CD14-positive monocyte (primary cell): ENCODE results near the gene SYT2. TPM values are rescaled to one million over a fixed set of nuclear protein-coding genes. Genes with fewer than 3 reads are reported as not detected.
"Not testable (repeated sequence)": the region's sequence is repeated elsewhere in the genome, so short reads cannot be mapped to it uniquely, and the experiment has no call there.

Source experiments
- DNase-seq, 3 donors: peaks; one replicate each; pipeline ENCODE4 v3.0.0-alpha.2; 2011 to 2022
- H2AFZ ChIP-seq: 2 replicates; pipeline ENCODE4 v1.6.0; 2012; ENCODE audit warnings: mild to moderate bottlenecking, low read depth, low read length, inconsistent platforms; ENCODE audit not compliant: insufficient read depth, poor library complexity, severe bottlenecking
- H3K27ac ChIP-seq, 2 donors: 1 replicate in 1 of 2; 2 replicates in 1 of 2; pipeline ENCODE4 v1.5.1; 2012 to 2013; ENCODE audit warnings: low read length in 2 of 2, control low read depth in 1 of 2, inconsistent platforms in 1 of 2, low read depth in 1 of 2, mild to moderate bottlenecking in 1 of 2
- H3K27me3 ChIP-seq, 2 donors: one replicate each; pipeline versions ENCODE4 v1.6.0 to v1.6.1; 2011 to 2013; ENCODE audit warnings: low read length in 2 of 2; ENCODE audit not compliant: control insufficient read depth in 2 of 2, insufficient read depth in 2 of 2
- H3K36me3 ChIP-seq, 2 donors: replicated peaks in 1 of 2; 1 replicate in 1 of 2; 2 replicates in 1 of 2; pipeline versions ENCODE4 v1.5.1 to v1.6.1; 2012 to 2013; ENCODE audit warnings: low read length in 2 of 2, control low read depth in 1 of 2, inconsistent platforms in 1 of 2, mild to moderate bottlenecking in 1 of 2; ENCODE audit not compliant: insufficient read depth in 2 of 2, control insufficient read depth in 1 of 2
- H3K4me1 ChIP-seq, 2 donors: 1 replicate in 1 of 2; 2 replicates in 1 of 2; pipeline versions ENCODE4 v1.5.1 to v1.6.1; 2012 to 2013; ENCODE audit warnings: low read length in 2 of 2, control low read depth in 1 of 2, inconsistent platforms in 1 of 2, mild to moderate bottlenecking in 1 of 2, moderate library complexity in 1 of 2; ENCODE audit not compliant: insufficient read depth in 2 of 2, control insufficient read depth in 1 of 2
- H3K4me2 ChIP-seq: replicated peaks from 2 replicates; pipeline ENCODE3; 2012; ENCODE audit warnings: low read length, moderate library complexity, mild to moderate bottlenecking; ENCODE audit not compliant: poor library complexity, severe bottlenecking; ENCODE audit errors: extremely low read depth
- H3K4me3 ChIP-seq, 3 experiments: fragments of 200-600 bp in 1 of 3; sonication (generic) in 1 of 3; replicated peaks in 1 of 3; 1 replicate in 2 of 3; 2 replicates in 1 of 3; pipeline ENCODE4 v1.5.1; 2011 to 2013; ENCODE audit warnings: low read length in 3 of 3, mild to moderate bottlenecking in 3 of 3, control low read depth in 2 of 3, low read depth in 2 of 3, inconsistent platforms in 1 of 3, moderate library complexity in 1 of 3
- H3K79me2 ChIP-seq: 2 replicates; pipeline ENCODE4 v1.6.0; 2012; ENCODE audit warnings: mild to moderate bottlenecking, control low read depth, inconsistent platforms, low read length, moderate library complexity; ENCODE audit not compliant: insufficient read depth
- H3K9ac ChIP-seq: 2 replicates; pipeline ENCODE4 v1.6.0; 2017; ENCODE audit warnings: low read length, mild to moderate bottlenecking; ENCODE audit not compliant: insufficient read depth, poor library complexity, severe bottlenecking
- H3K9me3 ChIP-seq, 2 donors: replicated peaks in 1 of 2; 1 replicate in 1 of 2; 2 replicates in 1 of 2; pipeline versions ENCODE4 v1.5.1 to v1.6.1; 2012 to 2013; ENCODE audit warnings: low read length in 2 of 2, control low read depth in 1 of 2; ENCODE audit not compliant: control insufficient read depth in 1 of 2, insufficient read depth in 1 of 2
- H4K20me1 ChIP-seq: 2 replicates; pipeline ENCODE4 v1.6.0; 2012; ENCODE audit warnings: mild to moderate bottlenecking, low read length, control low read depth, moderate library complexity; ENCODE audit not compliant: insufficient read depth
- H3K27ac Mint-ChIP-seq, 7 donors: one replicate each; pipeline ENCODE4 v1.8.0; 2020; ENCODE audit warnings: mild to moderate bottlenecking in 7 of 7, mixed read lengths in 7 of 7, moderate library complexity in 6 of 7, inconsistent platforms in 2 of 7
- H3K27me3 Mint-ChIP-seq, 3 donors: one replicate each; pipeline ENCODE4 v1.8.0; 2021 to 2022; ENCODE audit warnings: low read depth in 3 of 3, mild to moderate bottlenecking in 3 of 3, mixed read lengths in 3 of 3, moderate library complexity in 3 of 3, inconsistent platforms in 1 of 3
- H3K36me3 Mint-ChIP-seq, 2 donors: one replicate each; pipeline ENCODE4 v1.8.0; 2020; ENCODE audit warnings: mixed read lengths in 2 of 2, inconsistent platforms in 1 of 2, mild to moderate bottlenecking in 1 of 2
- H3K4me1 Mint-ChIP-seq: one replicate; pipeline ENCODE4 v1.8.0; 2020; ENCODE audit warnings: mild to moderate bottlenecking, mixed read lengths
- H3K4me3 Mint-ChIP-seq, 2 donors: one replicate each; pipeline ENCODE4 v1.8.0; 2020; ENCODE audit warnings: mild to moderate bottlenecking in 2 of 2, mixed read lengths in 2 of 2, moderate library complexity in 1 of 2
- H3K9me3 Mint-ChIP-seq, 7 donors: one replicate each; pipeline ENCODE4 v1.8.0; 2020 to 2022; ENCODE audit warnings: mixed read lengths in 7 of 7, mild to moderate bottlenecking in 6 of 7, moderate library complexity in 6 of 7, inconsistent platforms in 2 of 7
- CTCF ChIP-seq: fragments of 200-600 bp; IDR thresholded peaks from one replicate; pipeline ENCODE4 v1.8.0; 2022; ENCODE audit warnings: antibody characterized with exemption, mild to moderate bottlenecking
- WGBS: methylation state at CpG from one replicate; pipeline ENCODE4 v1.1.5; 2013; ENCODE audit warnings: missing lambda C conversion rate; ENCODE audit not compliant: insufficient coverage; 5-methylcytosine and 5-hydroxymethylcytosine counted together
- intact Hi-C, 2 donors: fragments of 100-400 bp; cut with micrococcal nuclease; formaldehyde crosslinking; loops; one replicate each; pipeline versions ENCODE4 v1.15.0 to v1.15.1; 2023
- polyA plus RNA-seq, 3 donors: library from polyadenylated mRNA; depleted of rRNA in 1 of 3; unstranded in 2 of 3; stranded (reverse) in 1 of 3; fragments of 300-500 nt in 2 of 3; fragments of >200 nt in 1 of 3; fragmentation: Illumina TruSeq in 2 of 3; gene quantifications; 1 replicate in 2 of 3; 2 replicates in 1 of 3; pipeline ENCODE4 v1.2.3, GENCODE V29; 2012 to 2021

SYT2 gene
- polyA plus RNA-seq, 3 donors: not detected

DNA sequence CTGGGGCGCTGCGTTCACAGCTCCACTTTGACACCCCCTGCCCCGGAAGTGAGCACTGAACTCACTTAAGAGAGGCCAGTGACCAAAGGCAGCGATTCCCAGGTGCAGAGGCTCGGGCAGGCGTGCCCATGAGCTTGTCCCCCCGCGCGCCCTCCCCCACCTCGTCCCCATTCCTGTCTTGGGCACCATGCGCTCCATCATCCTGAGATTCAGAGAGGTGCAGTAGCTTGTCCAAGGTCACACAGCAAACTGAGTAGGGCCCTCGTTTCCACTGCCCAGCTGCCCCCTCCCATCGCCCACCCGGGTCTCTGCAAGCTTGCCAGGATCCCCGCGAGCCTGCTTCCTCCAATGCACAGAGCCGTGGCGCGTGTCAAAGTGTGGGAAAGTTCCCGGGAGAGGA, 68.0 kb downstream of the SYT2 start:
- Histone ChIP-seq H3K27me3 (peaks cover 95 to 98% of the 10 kb centered on the region in 2 donors), H4K20me1 (peaks cover 57% of the 10 kb centered on the region), H3K4me3 (no peak overlapping the region), H3K4me2 (no peak overlapping the region), H3K27ac (no peak overlapping the region), H2AFZ (no peak overlapping the region), H3K79me2 (no peaks in the 10 kb centered on the region), H3K9me3 (peaks cover 0 to 51% of the 10 kb centered on the region in 2 donors), H3K9ac (no peak overlapping the region), H3K36me3 (no peaks in the 10 kb centered on the region), H3K4me1 (no peaks in the 10 kb centered on the region)
- peak overlapping the region in 1 of 2 donors; percentile 80 for H3K4me3 Mint-ChIP-seq
- TF ChIP-seq CTCF: no peak
- 23% methylated on average over 15 of the region's 20 CpGs for WGBS
- H3K27me3 Mint-ChIP-seq: peaks cover 97 to 100% (median 98%) of the 10 kb centered on the region in 3 donors
- peaks cover 0 to 5% of the 10 kb centered on the region in 2 donors for H3K36me3 Mint-ChIP-seq
- DNase-seq: no peak
- no peak overlapping the region for H3K27ac Mint-ChIP-seq
- intact Hi-C loops: loop anchor here in 1 of 2 donors (10.0 kb wide), 1 partner anchor 47 kb away; no protein-coding TSS in a partner anchor
- H3K9me3 Mint-ChIP-seq: peaks cover 0 to 28% (median 7%) of the 10 kb centered on the region in 7 donors
- H3K4me1 Mint-ChIP-seq: peaks cover 17% of the 10 kb centered on the region

DNA sequence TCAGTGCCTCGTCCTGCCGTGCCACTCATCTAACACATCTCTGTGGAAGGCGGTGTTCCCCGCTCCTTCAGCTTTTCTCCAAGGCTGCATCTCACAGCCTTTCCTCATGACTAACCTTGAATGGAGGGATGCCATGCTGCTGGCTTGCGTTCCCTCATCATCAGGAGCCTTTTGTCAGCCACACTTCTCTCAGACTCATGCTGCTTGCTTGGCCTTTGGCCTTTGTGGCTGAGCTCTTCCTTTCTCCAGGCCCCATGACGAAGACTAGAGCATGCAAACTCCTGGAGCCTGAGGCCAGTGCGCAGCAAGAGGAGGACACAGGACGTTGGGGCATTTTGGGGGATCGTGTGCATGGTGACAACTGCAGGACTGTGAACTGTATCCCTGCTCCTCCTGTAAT, 70.8 kb downstream of the SYT2 start:
- Mint-ChIP-seq H3K4me3 (peak overlapping the region in 1 of 2 donors; percentile 61), H3K27ac (no peak overlapping the region), H3K4me1 (peaks cover 16% of the 10 kb centered on the region), H3K27me3 (peaks cover 95 to 100% (median 96%) of the 10 kb centered on the region in 3 donors), H3K9me3 (peaks cover 0 to 23% (median 4%) of the 10 kb centered on the region in 7 donors), H3K36me3 (peaks cover 0 to 2% of the 10 kb centered on the region in 2 donors)
- Histone ChIP-seq H3K9me3 (peaks cover 0 to 54% of the 10 kb centered on the region in 2 donors), H3K4me2 (no peak overlapping the region), H3K27me3 (peaks cover 94 to 98% of the 10 kb centered on the region in 2 donors), H3K36me3 (no peaks in the 10 kb centered on the region), H3K27ac (no peak overlapping the region), H3K9ac (no peak overlapping the region), H3K4me1 (no peaks in the 10 kb centered on the region), H3K79me2 (no peaks in the 10 kb centered on the region), H2AFZ (no peak overlapping the region), H4K20me1 (peaks cover 51% of the 10 kb centered on the region), H3K4me3 (no peak overlapping the region)
- intact Hi-C loops: no loop called here
- WGBS: 92% methylated on average over 7 of the region's 9 CpGs
- no peak for DNase-seq
- TF ChIP-seq CTCF: no peak

DNA sequence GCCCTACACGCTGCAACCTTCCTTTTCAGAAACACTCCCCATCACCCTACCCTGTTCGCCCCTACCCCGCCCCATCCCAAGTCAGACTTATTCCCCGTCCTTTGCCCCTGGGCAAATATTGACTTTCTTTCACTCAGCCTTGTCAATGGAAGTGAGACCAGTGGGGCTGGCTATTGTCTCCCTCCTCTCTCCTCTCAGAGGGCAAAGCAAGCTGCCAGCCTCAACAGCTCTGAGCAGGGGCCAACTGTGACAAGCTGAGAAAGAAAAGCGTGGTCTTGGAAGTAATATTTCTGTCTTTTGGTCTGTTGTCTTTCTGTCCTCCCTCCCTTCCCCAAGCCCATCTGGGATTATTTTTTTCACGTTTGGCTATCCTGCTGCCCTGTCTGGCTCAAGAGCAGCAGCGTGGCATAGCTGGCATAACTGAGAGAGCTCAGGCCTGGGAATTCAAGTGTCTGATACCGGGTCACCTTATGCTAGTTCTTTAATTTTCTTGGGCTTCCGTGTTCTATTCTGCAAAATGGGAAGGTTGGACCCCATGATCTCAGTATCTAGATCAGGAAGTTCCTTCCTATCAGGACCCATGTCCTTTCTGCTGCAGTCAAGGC, 71.5 kb downstream of the SYT2 start:
- H3K27ac Mint-ChIP-seq, H3K36me3 ChIP-seq, H3K36me3 Mint-ChIP-seq, H3K4me1 ChIP-seq, DNase-seq, H2AFZ ChIP-seq, H3K9ac ChIP-seq, H3K4me3 ChIP-seq, intact Hi-C loops, H3K4me2 ChIP-seq, H3K79me2 ChIP-seq, H3K27ac ChIP-seq: not testable (repeated sequence)
- H3K9me3 Mint-ChIP-seq: peaks cover 0 to 21% (median 3%) of the 10 kb centered on the region in 7 donors
- peaks cover 45% of the 10 kb centered on the region for H4K20me1 ChIP-seq
- peaks cover 95 to 100% (median 96%) of the 10 kb centered on the region in 3 donors for H3K27me3 Mint-ChIP-seq
- H3K27me3 ChIP-seq: peaks cover 92 to 98% of the 10 kb centered on the region in 2 donors
- WGBS: 97% methylated on average over 6 of the region's 9 CpGs
- peaks cover 12% of the 10 kb centered on the region for H3K4me1 Mint-ChIP-seq
- H3K9me3 ChIP-seq: peaks cover 0 to 47% of the 10 kb centered on the region in 2 donors
- H3K4me3 Mint-ChIP-seq: peak overlapping the region in 1 of 2 donors; percentile 61
